ENCODE measurements around the gene TBC1D10A.

DNA sequence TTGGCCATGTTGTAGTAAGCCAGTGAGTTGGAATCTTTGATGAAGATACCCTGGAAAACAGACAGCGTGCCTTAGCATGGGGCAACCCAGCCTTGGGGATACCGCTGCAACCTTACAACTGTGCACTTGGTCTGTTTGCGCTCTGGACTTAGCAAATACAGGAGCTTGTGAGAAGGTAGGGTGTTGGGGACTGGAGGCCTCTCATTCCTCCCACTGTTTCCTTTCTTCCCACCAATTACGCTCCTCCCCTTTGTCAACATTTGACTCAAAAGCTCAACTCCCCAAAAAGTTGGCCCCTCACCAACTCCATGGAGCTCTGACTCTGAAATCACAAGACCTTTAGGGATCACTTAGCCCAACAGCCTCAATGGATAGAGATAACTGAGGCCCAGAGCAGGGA lies 7.9 kb upstream of the TBC1D10A start:
- TF ChIP-seq POLR2A (IDR thresholded peaks at IDR 0.05; ENCODE audit: low read length) (no peak), GATA1 (IDR thresholded peaks at IDR 0.05; ENCODE audit: low read depth, low read length) (no peak)
